ENCODE data around the gene SLC29A4.
"Not testable (repeated sequence)": the region's sequence is repeated elsewhere in the genome, so short reads cannot be mapped to it uniquely, and the experiment has no call there.

Gene SLC29A4

DNA sequence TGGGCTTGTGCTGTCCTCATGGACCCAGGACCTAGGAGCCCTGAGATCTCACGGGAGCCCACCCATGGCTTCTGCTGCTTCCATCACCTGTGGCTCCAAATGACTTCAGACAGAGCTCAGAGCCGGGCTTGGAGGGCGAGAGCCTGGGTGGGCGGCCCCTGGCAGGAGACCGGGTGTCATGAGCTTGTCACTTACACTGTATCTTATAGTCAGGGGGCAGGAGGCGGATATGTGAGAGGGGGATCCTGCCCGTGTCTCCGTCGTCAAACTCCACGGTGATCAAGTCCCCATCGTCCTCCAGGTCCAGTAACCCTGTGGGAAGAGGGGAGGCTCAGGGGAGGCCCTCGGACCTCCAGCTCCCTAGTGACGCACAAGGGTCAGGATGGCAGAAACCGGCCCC, 33.0 kb downstream of the SLC29A4 start:
- Histone ChIP-seq H3K36me3 (ENCODE audit: control insufficient read depth in 1 of 2, insufficient read depth in 2 of 2, low read depth in 1 of 2, low read length in 2 of 2) (peaks cover 69 to 88% of the 10 kb centered on the region in 2 experiments), H3K4ac (ENCODE audit: low read depth in 1 of 2, low read length in 2 of 2) (no peak overlapping the region), H3K4me3 (ENCODE audit: insufficient read depth in 1 of 2, low read depth in 1 of 2, low read length in 2 of 2) (no peak overlapping the region), H3K27ac (ENCODE audit: low read length, poor library complexity, severe bottlenecking) (no peak overlapping the region), H4K8ac (ENCODE audit: low read length) (no peak overlapping the region), H3K4me1 (ENCODE audit: control insufficient read depth, insufficient read depth, low read depth, low read length) (no peaks in the 10 kb centered on the region), H2BK5ac (ENCODE audit: low read depth, low read length, poor library complexity, severe bottlenecking) (no peak overlapping the region), H2BK120ac (ENCODE audit: low read depth, low read length) (no peak overlapping the region), H2BK15ac (ENCODE audit: low read depth, poor library complexity, severe bottlenecking) (no peak overlapping the region), H3K9me3 (ENCODE audit: control insufficient read depth, low read length) (peaks cover 7% of the 10 kb centered on the region), H3K23ac (ENCODE audit: low read length in 2 of 2) (no peak overlapping the region), H3K14ac (ENCODE audit: low read length in 2 of 2) (no peak overlapping the region), H3K4me2 (ENCODE audit: low read length, poor library complexity, severe bottlenecking) (no peak overlapping the region), H2AK5ac (ENCODE audit: low read length, severe bottlenecking) (no peak overlapping the region), H3K27me3 (ENCODE audit: control insufficient read depth in 1 of 2, insufficient read depth in 1 of 2, low read length in 2 of 2) (no peaks in the 10 kb centered on the region), H2AFZ (ENCODE audit: low read depth, low read length) (no peak overlapping the region), H4K91ac (ENCODE audit: low read length) (no peak overlapping the region), H3K18ac (ENCODE audit: low read depth in 1 of 2, low read length in 2 of 2) (no peak overlapping the region), H3K79me1 (replicated peaks; ENCODE audit: low read length, poor library complexity, severe bottlenecking) (peaks cover 5% of the 10 kb centered on the region), H3K9ac (ENCODE audit: low read length) (no peak overlapping the region), H2BK12ac (ENCODE audit: low read length in 2 of 2) (no peak overlapping the region)
- 97% methylated on average over 14 of the region's 14 CpGs for WGBS
- no peak for DNase-seq

DNA sequence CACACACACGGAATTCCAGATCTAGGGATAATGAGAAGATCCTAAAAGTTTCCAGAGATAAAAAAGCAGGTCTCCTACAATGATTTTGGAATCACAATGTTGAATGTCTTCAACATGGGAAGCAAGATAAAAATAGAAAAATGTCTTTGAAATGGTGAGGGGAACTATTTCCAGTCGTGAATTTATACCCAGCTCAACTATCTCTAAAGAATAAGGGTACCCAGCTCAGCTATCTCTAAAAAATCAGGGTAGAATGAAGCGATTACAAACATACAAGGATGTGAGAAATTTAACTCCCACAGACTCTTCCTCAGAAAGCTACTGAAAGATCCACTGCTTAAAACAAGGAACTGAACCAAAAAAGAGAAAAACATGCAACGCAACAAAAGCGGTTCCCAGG, 35.9 kb downstream of the SLC29A4 start:
- H2BK12ac ChIP-seq (ENCODE audit: low read length in 2 of 2); H3K4me1 ChIP-seq (ENCODE audit: control insufficient read depth, insufficient read depth, low read depth, low read length); H3K4me2 ChIP-seq (ENCODE audit: low read length, poor library complexity, severe bottlenecking); H3K4ac ChIP-seq (ENCODE audit: low read depth in 1 of 2, low read length in 2 of 2); H3K9me3 ChIP-seq (ENCODE audit: control insufficient read depth, low read length); H4K91ac ChIP-seq (ENCODE audit: low read length); H3K79me1 ChIP-seq (replicated peaks; ENCODE audit: low read length, poor library complexity, severe bottlenecking); H2AFZ ChIP-seq (ENCODE audit: low read depth, low read length); H3K9ac ChIP-seq (ENCODE audit: low read length); H3K27ac ChIP-seq (ENCODE audit: low read length, poor library complexity, severe bottlenecking); H2BK15ac ChIP-seq (ENCODE audit: low read depth, poor library complexity, severe bottlenecking); H2BK5ac ChIP-seq (ENCODE audit: low read depth, low read length, poor library complexity, severe bottlenecking); H3K4me3 ChIP-seq (ENCODE audit: insufficient read depth in 1 of 2, low read depth in 1 of 2, low read length in 2 of 2); DNase-seq; H2BK120ac ChIP-seq (ENCODE audit: low read depth, low read length); H4K8ac ChIP-seq (ENCODE audit: low read length); H3K23ac ChIP-seq (ENCODE audit: low read length in 2 of 2); H3K14ac ChIP-seq (ENCODE audit: low read length in 2 of 2); H3K18ac ChIP-seq (ENCODE audit: low read depth in 1 of 2, low read length in 2 of 2); H2AK5ac ChIP-seq (ENCODE audit: low read length, severe bottlenecking); H3K27me3 ChIP-seq (ENCODE audit: control insufficient read depth in 1 of 2, insufficient read depth in 1 of 2, low read length in 2 of 2): not testable (repeated sequence)
- peaks cover 73 to 85% of the 10 kb centered on the region in 2 experiments for H3K36me3 ChIP-seq (ENCODE audit: control insufficient read depth in 1 of 2, insufficient read depth in 2 of 2, low read depth in 1 of 2, low read length in 2 of 2)
- WGBS: 98% methylated on average over 4 of the region's 5 CpGs

GRCh38 chr7:5320391-5320790, 37.6 kb downstream of the SLC29A4 start:
- Histone ChIP-seq H3K4me2 (ENCODE audit: low read length, poor library complexity, severe bottlenecking) (no peak overlapping the region), H4K91ac (ENCODE audit: low read length) (no peak overlapping the region), H3K23ac (ENCODE audit: low read length in 2 of 2) (no peak overlapping the region), H2BK120ac (ENCODE audit: low read depth, low read length) (no peak overlapping the region), H2AFZ (ENCODE audit: low read depth, low read length) (no peak overlapping the region), H3K18ac (ENCODE audit: low read depth in 1 of 2, low read length in 2 of 2) (no peak overlapping the region), H3K79me1 (replicated peaks; ENCODE audit: low read length, poor library complexity, severe bottlenecking) (peaks cover 18% of the 10 kb centered on the region), H2BK5ac (ENCODE audit: low read depth, low read length, poor library complexity, severe bottlenecking) (no peak overlapping the region), H2AK5ac (ENCODE audit: low read length, severe bottlenecking) (no peak overlapping the region), H3K4me1 (ENCODE audit: control insufficient read depth, insufficient read depth, low read depth, low read length) (peaks cover 3% of the 10 kb centered on the region), H3K27me3 (ENCODE audit: control insufficient read depth in 1 of 2, insufficient read depth in 1 of 2, low read length in 2 of 2) (no peaks in the 10 kb centered on the region), H2BK15ac (ENCODE audit: low read depth, poor library complexity, severe bottlenecking) (no peak overlapping the region), H3K27ac (ENCODE audit: low read length, poor library complexity, severe bottlenecking) (no peak overlapping the region), H2BK12ac (ENCODE audit: low read length in 2 of 2) (no peak overlapping the region), H4K8ac (ENCODE audit: low read length) (no peak overlapping the region), H3K14ac (ENCODE audit: low read length in 2 of 2) (no peak overlapping the region), H3K9me3 (ENCODE audit: control insufficient read depth, low read length) (peaks cover 7% of the 10 kb centered on the region), H3K36me3 (ENCODE audit: control insufficient read depth in 1 of 2, insufficient read depth in 2 of 2, low read depth in 1 of 2, low read length in 2 of 2) (peaks cover 75 to 86% of the 10 kb centered on the region in 2 experiments), H3K9ac (ENCODE audit: low read length) (no peak overlapping the region), H3K4ac (ENCODE audit: low read depth in 1 of 2, low read length in 2 of 2) (no peak overlapping the region), H3K4me3 (ENCODE audit: insufficient read depth in 1 of 2, low read depth in 1 of 2, low read length in 2 of 2) (no peak overlapping the region)
- 97% methylated on average over 13 of the region's 13 CpGs for WGBS
- no peak for DNase-seq

DNA sequence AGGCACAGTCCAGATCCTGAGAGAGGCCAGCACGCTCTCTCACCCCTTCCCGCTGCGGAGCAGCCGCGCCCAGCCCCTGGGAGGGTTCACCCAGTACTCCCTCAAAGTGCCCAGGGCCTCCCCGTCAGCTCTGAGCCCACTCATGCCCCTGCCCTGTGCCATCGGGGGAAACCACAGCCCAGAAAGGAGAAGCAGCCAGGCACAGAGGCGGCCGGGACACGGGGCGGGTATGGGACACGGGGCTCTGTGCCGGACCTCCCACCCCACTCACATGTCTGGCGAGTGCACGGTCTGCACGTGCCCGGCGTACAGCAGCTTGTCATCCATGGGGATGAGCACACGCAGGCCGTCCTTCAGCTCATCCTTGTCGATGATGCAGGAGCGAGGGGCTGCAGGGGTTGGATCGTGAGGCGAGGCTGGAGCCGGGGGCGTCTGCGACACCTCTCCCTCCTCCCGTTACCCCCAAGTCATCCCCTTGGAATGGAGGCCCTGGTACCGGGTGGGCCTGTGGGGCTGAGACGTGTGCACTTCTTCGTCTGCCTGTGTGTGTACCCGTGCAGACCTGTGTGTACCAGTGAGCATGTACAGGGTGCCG, 38.2 kb downstream of the SLC29A4 start:
- Histone ChIP-seq H3K27me3 (ENCODE audit: control insufficient read depth in 1 of 2, insufficient read depth in 1 of 2, low read length in 2 of 2) (no peaks in the 10 kb centered on the region), H2BK120ac (ENCODE audit: low read depth, low read length) (no peak overlapping the region), H3K36me3 (ENCODE audit: control insufficient read depth in 1 of 2, insufficient read depth in 2 of 2, low read depth in 1 of 2, low read length in 2 of 2) (peaks cover 73 to 81% of the 10 kb centered on the region in 2 experiments), H3K9ac (ENCODE audit: low read length) (no peak overlapping the region), H3K4me3 (ENCODE audit: insufficient read depth in 1 of 2, low read depth in 1 of 2, low read length in 2 of 2) (no peak overlapping the region), H4K91ac (ENCODE audit: low read length) (no peak overlapping the region), H2BK12ac (ENCODE audit: low read length in 2 of 2) (no peak overlapping the region), H3K9me3 (ENCODE audit: control insufficient read depth, low read length) (peaks cover 7% of the 10 kb centered on the region), H3K4me2 (ENCODE audit: low read length, poor library complexity, severe bottlenecking) (no peak overlapping the region), H4K8ac (ENCODE audit: low read length) (no peak overlapping the region), H3K23ac (ENCODE audit: low read length in 2 of 2) (no peak overlapping the region), H3K4ac (ENCODE audit: low read depth in 1 of 2, low read length in 2 of 2) (no peak overlapping the region), H2AFZ (ENCODE audit: low read depth, low read length) (no peak overlapping the region), H3K79me1 (replicated peaks; ENCODE audit: low read length, poor library complexity, severe bottlenecking) (peaks cover 18% of the 10 kb centered on the region), H3K14ac (ENCODE audit: low read length in 2 of 2) (no peak overlapping the region), H2BK15ac (ENCODE audit: low read depth, poor library complexity, severe bottlenecking) (no peak overlapping the region), H2BK5ac (ENCODE audit: low read depth, low read length, poor library complexity, severe bottlenecking) (no peak overlapping the region), H2AK5ac (ENCODE audit: low read length, severe bottlenecking) (no peak overlapping the region), H3K27ac (ENCODE audit: low read length, poor library complexity, severe bottlenecking) (no peak overlapping the region), H3K18ac (ENCODE audit: low read depth in 1 of 2, low read length in 2 of 2) (no peak overlapping the region), H3K4me1 (ENCODE audit: control insufficient read depth, insufficient read depth, low read depth, low read length) (peaks cover 3% of the 10 kb centered on the region)
- WGBS: 98% methylated on average over 33 of the region's 33 CpGs
- DNase-seq: no peak

Measured in mesenchymal stem cell (in vitro differentiated cells and primary cell).